ENCODE measurements around the gene ZNF253.
"Not testable (repeated sequence)": the region's sequence is repeated elsewhere in the genome, so short reads cannot be mapped to it uniquely, and the experiment has no call there.

Gene ZNF253

GRCh38 chr19:19900139-19900728 is 34.6 kb downstream of the ZNF253 start:
- DNase-seq (ENCODE audit: low read depth), result peak; percentile 37

- DNase-seq (ENCODE audit: low read depth), result peak; percentile 93
Measured at GRCh38 chr19:19900729-19901444, 35.2 kb downstream of the ZNF253 start, which contains the start of gene ZNF93. ZNF93 (plus strand) TSS chr19:19900946; CDS start chr19:19901089, 143 bp downstream.

- DNase-seq (ENCODE audit: low read depth), result not testable (repeated sequence)
Measured at GRCh38 chr19:19907551-19907950, 41.9 kb downstream of the ZNF253 start.

DNA sequence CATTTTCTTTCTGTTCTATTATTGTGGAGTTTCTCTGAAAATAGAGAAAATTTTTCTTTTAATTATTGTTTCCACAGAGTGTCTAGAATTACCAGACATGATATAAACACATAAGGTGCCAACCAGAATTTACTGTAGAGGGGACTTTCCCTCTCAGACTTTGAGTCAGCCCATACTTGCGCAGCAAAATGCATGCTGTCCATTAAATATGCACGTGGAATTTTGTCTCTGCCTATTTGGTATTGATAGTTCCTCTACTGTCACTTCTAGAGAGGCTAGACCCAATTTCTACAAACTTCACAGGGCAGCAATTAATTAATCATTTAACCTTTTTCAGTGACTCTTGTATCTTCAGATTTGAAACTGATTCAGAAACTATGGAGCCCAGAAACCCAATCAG is 44.0 kb downstream of the ZNF253 start:
- DNase-seq (ENCODE audit: low read depth), result no peak

GRCh38 chr19:19911150-19911549 is 45.5 kb downstream of the ZNF253 start:
- no peak for DNase-seq (ENCODE audit: low read depth)

DNA sequence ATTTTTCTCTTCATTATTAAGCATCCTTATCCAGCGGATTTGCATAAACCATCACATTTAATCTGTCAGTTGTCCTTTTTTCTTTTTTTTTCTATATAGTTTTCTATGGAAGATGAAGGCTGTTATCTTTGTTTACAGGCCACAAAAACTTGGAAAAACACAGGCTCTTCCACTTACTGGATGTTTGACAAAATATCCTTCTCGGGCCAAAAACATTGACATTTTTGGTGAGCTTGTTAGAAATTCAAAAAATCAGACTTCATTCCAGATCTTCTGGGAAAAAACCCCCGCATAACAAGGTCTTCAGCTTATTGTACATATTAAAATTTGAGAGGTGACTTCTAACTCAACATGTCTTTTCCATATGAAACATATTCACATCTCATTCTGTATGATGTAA is 48.9 kb downstream of the ZNF253 start:
- DNase-seq (ENCODE audit: low read depth), result no peak

- DNase-seq (ENCODE audit: low read depth), result not testable (repeated sequence)
Measured at GRCh38 chr19:19930417-19930816, 64.7 kb downstream of the ZNF253 start.

DNA sequence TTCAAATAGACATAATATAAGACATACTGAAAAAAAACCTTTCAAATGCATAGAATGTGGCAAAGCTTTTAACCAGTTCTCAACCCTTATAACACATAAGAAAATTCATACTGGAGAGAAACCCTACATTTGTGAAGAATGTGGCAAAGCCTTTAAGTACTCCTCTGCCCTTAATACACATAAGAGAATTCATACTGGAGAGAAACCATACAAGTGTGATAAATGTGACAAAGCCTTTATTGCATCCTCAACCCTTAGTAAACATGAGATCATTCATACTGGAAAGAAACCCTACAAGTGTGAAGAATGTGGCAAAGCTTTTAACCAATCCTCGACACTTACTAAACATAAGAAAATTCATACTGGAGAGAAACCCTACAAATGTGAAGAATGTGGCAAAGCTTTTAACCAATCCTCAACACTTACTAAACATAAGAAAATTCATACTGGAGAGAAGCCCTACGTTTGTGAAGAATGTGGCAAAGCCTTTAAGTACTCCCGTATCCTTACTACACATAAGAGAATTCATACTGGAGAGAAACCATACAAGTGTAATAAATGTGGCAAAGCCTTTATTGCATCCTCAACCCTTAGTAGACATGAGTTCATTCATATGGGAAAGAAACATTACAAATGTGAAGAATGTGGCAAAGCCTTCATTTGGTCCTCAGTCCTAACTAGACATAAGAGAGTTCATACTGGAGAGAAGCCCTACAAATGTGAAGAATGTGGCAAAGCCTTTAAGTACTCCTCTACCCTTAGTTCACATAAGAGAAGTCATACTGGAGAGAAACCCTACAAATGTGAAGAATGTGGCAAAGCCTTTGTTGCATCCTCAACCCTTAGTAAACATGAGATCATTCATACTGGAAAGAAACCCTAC is 68.0 kb downstream of the ZNF253 start:
- not testable (repeated sequence) for DNase-seq (ENCODE audit: low read depth)

DNA sequence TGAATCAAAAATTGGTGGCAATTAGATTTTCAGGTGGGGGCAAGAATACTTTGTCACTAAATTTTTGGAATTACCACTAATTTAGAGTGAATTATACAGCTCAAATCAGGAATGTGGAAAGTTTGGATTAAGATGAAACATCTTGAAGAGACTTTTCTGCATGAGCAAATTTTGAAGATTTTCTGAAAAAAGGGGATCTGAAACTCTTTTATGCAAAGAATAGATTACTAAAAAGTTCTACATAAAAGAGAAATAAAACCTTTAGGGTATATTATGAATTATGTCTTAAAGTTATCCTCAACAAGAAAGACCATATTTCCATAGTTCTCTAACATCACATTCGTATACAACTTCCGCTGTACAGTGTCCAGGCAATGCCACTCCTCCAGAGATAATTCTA is 71.7 kb downstream of the ZNF253 start:
- no peak for DNase-seq (ENCODE audit: low read depth)

DNA sequence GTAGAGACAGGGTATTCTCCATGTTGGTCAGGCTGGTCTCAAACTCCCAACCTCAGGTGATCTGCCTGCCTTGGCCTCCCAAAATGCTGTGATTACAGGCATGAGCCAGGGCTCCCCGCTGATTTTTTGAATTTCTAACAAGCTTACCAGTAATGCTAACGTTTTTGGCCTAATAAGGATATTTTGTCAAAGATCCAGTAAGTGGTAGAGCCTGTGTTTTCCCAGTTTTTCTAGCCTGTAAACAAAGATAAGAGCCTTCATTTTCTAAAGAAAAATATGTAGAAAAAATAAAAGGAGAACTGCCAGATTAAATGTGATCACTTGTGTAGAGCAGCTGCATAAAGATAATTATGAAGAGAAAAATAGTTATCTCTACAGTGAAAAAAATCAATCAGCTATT is 72.8 kb downstream of the ZNF253 start:
- DNase-seq (ENCODE audit: low read depth), result no peak

GRCh38 chr19:19943848-19944582 is 78.3 kb downstream of the ZNF253 start:
- no peak for DNase-seq (ENCODE audit: low read depth)

Data from HS-5 (cell line).